HG03469 (cell line): ENCODE measurements around the gene ZNF277.
"Not testable (repeated sequence)": the region's sequence is repeated elsewhere in the genome, so short reads cannot be mapped to it uniquely, and the experiment has no call there.

ENCODE experiments used
- ATAC-seq: cut with Tn5 transposase; IDR thresholded peaks from one replicate; pipeline ENCODE4 v1.9.1; 2021; ENCODE audit warnings: mild to moderate bottlenecking, moderate library complexity, moderate number of reproducible peaks; ENCODE audit not compliant: unreplicated experiment

ZNF277 gene

DNA sequence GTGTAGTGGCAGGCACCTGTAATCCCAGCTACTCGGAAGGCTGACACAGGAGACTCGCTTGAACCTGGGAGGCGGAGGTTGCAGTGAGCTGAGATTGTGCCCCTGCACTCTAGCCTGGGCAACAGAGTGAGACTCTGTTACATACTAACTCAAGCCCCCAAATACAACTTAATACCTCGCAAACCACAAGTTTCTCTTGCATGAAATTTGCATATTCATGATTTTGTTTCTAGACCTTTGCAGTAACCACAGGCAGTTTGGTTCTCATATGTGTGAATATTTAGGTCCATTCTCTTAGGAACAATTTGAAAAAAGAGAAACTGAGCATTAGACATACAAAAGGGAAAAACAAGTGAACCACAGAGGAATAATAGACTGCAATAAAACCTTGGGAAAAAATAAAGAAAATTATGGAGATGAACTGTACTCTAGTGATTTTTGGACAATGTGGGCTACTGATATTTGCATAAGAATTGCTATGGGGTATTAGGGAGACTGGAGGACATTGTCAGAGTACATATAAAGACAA is 77.0 kb downstream of the ZNF277 start:
- ATAC-seq: peak; percentile 63

DNA sequence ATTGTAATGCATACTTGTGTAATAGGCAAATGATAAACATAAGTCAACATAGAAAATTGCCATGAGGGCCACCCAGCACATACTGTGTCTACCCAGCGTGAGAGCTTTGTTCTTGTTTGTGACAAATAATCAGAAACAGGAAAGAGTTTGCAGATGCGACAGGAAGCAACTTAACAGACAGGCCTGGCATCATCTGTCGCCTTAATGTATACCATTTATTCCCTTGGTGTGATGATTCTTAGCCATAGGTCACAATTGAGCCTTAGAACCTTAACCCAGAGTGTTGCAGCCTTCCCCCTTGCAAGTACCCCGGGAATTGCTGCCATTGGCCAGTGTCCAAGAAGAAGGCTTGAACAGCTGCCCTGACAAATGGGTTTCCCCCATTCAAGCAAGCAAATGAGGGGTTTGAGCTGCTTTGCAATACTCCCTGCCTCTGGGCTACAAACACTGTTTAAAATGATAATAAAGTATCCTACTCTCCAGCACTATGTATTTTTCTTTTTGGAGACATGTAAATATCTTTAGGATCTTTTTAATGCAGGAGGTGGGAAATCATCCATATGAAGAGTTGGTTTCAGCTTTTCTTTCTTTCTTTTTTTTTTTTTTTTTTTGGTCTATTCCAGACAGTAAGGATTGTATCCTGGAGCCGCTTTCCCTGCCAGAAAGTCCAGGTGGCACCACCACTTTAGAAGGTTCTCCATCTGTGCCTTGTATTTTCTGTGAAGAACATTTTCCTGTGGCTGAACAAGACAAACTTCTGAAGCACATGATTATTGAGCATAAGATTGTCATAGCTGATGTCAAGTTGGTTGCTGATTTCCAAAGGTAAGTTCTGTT is 80.0 kb downstream of the ZNF277 start:
- ATAC-seq: no peak

DNA sequence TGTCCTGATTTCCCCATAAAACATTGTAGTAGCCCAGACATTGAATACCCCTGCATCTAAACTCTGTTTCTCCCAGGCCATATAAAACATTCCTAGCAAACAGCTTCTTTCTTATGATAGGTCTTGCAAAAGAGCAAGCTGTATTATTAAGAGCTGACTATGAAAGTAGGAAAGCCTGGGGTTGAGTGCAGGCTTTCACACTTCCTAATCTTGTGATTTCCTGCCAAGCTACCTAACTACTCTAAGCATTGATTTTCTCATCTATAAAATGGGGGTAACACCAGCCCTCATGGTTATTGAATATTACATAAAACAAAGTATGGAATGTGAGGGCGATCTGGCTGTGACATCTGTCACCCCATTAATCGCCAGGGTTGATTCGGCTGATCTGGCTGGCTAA is 81.8 kb downstream of the ZNF277 start:
- no peak for ATAC-seq

DNA sequence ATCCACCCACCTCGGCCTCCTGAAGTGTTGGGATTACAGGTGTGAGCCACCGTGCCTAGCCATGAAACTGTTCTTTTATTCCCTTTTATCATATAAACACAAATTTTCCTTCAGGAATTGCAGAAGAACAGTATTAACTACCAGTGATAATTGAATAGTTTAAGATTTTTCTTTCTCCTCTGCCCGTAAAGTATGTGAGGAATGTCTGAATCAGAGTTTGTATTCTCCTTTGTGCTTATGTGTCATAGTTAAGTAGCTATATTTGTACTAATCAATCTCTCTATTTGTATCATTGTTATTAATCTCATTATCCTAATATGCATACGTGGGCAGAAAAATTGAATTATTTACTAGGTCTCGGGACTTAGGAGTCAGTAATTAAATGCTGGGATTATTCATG is 83.6 kb downstream of the ZNF277 start:
- ATAC-seq: no peak

DNA sequence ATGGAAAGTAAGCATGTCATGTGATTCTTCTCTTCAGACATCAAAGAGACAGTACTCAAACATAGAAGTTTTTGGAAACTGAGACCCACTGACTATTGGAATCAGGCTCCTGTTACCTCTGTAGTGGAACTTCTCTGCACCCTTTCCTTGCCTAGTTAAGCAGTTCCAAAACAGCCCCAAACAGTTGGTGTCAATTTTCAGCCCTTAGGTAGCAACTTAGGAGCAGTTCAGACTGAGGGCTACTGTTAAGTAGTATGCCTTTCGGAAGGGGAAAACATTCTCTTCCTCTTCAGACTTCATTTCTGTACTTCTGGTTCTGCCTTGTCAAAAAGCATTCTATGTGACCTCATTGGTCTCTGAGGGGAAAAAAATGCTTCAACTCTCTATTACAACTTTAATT is 85.7 kb downstream of the ZNF277 start:
- ATAC-seq: no peak

DNA sequence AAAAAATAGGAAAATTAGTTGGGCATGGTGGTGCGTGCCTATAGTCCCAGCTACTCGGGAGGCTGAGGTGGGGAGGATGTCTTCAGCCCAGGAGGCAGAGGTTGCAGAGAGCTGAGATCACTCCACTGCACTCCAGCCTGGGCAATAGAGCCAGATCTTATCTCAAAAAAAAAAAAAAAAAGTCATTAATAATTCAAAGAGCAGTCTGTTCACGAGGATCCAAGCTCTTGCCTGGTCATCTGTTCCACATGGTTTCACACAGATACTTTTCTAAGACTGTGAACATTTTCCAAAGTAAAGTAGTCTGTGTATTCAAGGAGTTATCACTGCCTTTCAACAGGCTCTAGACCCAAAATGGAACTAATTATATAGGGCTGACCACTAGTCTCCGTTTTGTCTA is 86.9 kb downstream of the ZNF277 start:
- ATAC-seq: no peak

DNA sequence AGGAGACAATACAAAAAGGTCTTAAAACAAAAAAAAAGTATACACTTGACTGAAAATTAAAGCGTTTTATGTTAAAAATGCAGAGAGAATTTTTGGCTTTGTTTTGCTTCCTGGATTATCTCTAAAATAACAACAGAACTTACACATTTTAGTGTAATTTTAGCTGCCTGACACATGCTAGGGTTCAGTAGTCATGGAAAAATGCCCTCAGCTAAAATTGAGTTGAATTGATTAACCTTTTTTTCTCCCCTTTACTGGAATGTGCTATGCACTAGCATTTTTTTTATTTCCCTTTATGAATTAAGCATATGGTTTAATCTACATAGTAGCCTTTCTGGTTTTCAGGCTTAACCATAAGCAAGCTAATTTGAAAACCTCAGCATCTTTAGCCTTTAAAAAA is 89.9 kb downstream of the ZNF277 start:
- ATAC-seq: no peak

DNA sequence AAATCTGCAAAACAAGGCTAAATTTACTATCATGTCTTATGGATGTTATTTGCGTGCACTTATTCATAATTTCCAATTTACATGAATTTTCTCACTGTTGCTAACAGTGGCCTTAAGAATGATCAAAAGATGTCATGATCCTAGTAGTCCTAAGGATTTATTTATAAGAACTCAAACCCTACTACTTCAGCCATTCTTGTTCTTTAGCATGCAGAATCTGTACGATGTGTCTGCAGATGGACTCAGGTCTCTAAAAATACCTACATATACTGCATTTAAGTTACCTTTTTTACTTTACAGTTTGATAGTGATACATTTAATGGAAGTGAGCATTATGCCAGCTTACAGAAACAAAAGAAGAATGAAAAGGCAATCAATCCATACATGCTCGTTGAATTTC is 91.2 kb downstream of the ZNF277 start:
- no peak for ATAC-seq

DNA sequence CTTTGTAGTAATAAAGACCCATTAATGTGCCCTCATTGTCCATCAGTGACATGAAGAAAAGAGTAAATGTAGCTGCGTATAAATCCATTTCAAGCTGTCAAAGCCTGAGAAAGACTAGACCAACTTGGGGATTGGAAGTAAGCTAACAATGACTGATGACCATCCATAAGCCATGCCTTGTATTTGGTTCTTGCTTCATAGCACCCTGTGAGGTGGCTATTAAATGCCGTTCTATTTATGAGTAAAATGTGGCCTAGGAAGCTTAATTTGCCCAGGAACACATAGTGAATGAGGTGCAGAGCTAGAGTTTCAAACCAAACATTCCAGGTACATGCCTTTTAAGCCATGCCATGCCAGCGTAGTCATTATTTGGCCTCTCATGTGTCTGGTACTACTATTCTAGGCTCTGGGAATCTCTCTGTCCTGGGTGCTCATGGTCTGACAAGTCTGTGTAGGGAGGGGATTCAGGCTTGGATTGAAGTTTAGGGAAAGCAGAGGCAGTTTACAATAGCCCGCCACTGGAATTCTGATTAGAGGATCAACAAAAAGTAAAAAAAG is 92.1 kb downstream of the ZNF277 start:
- no peak for ATAC-seq

DNA sequence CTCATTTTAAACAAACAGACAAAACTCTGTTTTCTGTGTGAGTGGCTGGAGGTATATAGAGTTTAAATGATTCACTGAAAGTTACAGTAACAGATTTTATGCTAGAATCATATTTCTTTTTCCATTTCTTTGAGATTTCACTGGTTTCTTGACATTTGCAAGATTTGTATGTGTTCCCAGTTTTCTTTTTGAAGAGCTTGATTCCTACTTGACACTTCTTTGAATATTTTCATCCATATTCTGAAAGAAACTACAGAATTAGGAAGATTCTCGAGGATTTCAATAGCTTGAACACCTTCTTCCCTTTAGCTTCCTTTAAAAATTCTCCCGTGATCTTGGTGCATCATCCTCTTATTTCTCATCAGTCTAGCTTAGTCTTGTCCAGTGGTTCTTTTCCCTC is 93.6 kb downstream of the ZNF277 start:
- ATAC-seq: no peak

DNA sequence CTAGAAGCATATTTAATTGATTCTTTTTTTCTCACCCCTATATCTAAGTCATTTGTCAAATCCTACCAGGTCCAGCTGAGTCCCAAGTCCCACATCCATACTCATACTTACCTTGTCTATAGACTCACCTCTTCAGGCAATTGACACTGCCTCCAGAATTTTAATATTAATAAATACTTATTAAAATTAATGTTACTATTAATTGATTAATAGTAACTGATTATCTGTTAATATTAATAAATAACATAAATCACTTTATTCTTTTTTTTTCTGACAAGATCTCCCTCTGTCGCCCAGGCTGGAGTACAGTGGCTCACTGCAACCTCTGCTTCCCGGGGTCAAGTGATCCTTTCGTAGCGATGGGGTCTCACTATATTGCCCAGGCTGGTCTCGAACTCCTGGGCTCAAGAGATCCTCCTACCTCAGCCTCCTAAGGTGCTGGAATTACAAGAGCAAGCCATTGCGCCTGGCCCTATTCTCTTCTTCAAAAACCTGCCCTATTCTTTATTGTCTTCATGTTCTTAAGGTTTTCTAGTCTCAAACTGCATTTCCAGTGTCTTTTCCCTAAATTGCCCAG is 94.4 kb downstream of the ZNF277 start:
- no peak for ATAC-seq

DNA sequence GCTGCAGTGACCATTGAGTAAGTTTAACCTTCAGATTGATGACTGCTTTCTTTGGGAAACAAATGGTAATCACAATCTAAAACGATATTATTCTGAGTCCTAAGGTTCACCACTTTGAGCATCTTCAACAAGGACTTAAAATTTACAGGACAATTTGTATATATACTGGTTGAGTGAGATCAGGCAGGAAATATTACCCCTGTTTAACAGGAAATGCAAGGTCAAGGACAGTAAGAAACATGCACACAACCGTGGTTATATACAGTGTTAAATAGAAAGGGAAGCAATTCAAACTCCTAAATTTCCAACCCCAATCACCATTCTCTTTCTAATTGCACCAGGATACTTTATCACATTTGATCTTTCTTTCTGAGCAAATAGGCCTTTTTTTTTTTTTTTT is 96.1 kb downstream of the ZNF277 start:
- ATAC-seq: no peak

DNA sequence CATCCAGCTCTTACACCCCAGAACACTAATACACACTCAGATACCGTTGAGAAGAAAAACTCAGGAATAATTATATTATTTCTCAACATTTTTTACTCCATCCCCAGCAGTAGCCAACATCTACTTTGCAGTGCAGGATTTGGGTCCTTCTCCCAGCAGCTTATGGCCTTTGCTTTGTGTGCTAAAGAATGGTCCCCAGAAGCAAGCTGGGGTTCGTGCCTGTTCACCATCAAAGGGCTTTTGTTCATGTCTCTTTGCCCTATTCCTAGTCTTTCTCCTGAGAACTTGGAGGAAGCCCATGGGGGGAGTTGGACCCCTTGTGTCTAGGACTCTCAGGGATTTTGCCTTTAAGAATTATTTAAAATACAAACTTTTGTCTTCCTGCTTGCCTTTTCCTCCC is 100.4 kb downstream of the ZNF277 start:
- no peak for ATAC-seq

DNA sequence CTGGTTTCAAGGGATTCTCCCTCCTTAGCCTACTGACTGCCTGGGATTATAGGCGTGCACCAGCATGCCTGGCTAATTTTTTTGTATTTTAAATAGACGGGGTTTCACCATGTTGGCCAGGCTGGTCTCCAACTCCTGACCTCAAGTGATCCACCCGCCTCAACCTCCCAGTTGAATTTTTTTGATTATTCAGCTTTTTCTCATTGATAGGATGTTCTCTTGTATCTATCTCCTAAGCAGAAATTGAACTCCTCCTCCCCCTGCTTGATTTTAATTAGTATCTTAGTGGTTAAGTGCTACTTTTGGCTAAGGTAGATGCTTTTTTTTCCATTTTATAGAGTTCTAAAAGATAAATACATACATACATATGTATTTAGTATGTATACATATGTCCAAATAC is 101.0 kb downstream of the ZNF277 start:
- no peak for ATAC-seq

DNA sequence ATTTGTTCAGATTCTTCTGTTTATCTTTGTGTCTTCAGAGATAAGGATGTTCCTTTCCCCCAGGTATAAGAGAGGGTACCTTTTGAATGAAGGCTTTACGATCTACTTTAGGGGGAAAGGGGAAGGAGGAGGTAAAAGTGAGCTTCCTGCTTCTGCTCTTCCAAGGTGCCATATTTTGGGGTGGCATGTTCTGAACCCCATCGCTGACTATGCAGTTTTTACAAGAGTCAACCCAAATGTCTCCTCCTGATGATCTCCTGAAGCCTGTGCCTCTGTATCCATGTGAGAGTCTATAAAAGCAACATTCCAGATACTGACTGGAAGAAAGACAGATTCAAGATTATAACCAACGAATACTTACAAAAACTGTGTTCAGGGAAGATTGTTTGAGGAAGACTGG is 102.5 kb downstream of the ZNF277 start:
- no peak for ATAC-seq

DNA sequence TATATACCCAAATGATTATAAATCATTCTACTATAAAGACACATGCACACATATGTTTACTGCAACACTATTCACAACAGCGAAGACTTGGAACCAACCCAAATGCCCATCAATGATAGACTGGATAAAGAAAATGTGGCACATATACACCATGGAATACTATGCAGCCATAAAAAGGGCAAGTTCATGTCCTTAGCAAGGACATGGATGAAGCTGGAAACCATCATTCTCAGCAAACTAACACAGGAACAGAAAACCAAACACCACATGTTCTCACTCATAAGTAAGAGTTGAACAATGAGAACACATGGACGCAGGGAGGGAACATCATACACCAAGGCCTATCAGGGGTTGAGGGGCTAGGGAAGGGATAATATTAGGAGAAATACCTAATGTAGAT is 110.3 kb downstream of the ZNF277 start:
- not testable (repeated sequence) for ATAC-seq

DNA sequence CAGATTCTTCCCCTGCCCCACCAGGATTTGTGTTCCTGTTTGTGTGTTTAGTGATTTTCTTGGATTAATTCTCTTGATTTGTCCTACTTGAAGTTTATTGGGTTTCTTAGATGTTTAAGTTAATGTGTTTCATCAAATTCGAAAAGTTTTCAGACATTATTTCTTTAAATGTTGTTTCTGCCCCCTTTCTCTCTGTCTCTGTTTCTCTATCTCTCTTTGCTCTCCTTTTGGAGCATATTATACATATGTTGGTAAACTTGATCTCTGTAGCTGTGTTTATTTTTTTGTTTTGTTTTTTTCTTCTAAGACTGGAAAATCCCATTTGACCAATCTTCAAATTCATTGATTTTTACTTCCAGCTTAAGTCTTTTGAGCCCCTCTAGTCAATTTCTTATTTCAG is 115.6 kb downstream of the ZNF277 start:
- ATAC-seq: no peak

DNA sequence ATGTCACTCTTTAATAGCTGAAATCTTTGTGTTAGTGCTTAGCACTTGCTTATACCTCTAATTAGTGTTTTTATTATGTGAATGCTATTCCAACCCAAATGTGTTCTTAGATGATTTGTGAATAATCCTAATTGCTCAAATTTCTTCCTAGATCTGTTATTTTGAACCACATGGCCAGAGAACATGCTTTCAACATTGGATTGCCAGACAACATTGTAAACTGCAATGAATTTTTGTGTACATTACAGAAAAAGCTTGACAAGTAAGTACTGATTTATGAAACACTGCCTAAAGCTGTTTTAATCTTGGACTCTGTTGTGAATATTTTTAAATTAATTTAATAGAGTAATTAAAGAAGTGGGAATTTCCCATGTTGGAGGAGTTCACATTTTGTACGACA is 121.1 kb downstream of the ZNF277 start:
- no peak for ATAC-seq

DNA sequence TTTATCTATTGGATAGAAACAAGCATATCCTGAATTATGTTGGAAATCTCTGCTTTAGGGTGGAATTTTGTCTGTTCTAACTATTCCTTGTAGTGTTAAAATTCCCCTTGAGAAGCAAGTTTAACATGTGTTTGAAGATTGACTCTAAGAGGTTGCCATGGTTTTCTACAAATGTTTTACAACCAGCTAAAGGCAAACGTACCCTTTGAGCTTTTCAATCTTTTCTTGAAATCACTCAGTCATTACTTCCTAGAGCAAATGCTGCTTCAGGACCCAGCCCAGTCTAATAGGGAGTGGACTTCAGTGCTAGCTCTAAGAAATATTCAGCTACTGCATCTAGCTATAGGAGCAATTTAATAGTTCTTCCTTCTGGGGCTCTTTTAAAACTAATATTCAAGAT is 125.0 kb downstream of the ZNF277 start:
- ATAC-seq: no peak

DNA sequence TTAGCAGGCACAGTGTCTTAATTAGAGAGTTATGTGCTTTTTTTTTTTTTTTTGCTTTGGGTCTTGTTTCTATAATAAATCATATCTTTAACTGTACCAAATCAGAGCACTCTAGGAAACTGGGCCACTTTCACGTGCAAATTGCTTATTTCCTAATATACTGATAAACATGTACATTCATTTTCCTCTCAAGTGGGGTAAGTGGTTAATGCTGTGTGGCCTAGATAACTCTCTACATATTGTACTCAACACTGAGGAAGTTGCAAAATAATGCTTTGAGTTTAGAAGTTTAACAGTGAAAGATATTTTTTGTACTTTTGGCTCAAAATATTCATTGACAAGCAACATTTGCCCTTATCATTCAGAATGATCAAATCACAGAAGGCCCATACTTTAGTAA is 127.9 kb downstream of the ZNF277 start:
- ATAC-seq: no peak

DNA sequence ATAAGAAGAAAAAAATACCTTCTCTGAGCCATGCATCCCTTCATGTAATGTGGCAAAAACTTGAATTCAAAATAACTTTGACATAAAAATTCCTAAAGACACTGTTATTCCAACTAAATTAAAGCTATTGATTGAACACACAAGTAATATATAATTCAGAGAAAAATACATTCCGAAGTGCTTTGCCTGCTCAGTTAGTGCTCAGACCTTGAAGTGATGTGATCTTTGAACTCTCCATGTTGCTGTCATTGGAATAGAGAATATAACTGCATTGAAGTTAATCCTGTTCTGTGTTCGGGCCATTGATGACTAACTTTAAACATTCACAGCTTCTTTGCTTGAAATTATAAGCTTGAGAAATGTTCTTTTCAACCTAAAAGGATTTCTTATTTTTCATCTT is 129.8 kb downstream of the ZNF277 start:
- no peak for ATAC-seq

DNA sequence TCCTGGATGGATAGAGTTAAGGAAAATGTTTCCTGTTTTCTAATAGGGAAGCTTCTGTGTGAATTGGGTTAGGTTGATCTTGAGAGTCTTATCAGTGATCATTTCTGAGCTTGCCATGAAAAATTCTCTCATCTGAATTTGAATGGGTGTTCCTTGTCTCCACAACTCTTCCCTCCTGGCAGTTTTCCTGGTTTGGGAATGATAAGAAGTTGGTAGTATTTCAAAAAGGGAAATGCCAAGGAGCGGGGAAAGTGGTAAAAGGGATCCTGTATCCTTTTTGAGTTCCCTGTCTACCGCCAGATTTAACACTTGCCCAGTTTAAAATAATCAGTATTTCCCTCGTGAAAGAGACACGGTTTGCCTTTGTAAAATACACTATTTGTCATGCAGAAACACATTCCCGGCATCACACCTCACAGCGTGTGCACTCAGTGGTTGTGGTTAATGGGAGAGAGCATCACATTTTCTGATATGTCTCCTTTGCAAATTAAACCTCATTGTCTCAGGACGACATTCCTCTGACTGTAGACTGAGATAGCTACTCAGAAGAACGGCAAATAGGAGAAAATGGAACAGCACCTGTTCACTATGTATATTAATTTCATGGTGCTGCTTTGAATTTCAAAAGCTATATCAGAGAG is 130.6 kb downstream of the ZNF277 start:
- ATAC-seq: no peak
